ENCODE data around the gene ZNF581.
A peak's percentile ranks its signal among the peaks of the same experiment; 100 is the strongest.

The ZNF581 gene
- 1.2 to 8.2 (median 4.2) reads per million in 18 experiments for total RNA-seq

- peak; percentile 77 to 81 for DNase-seq
These were observed at the start of gene ZNF581 for GRCh38 chr19:55643003-55643886. Gene ZNF581 (plus strand): TSS chr19:55643649. CDS start chr19:55644572, 923 bp downstream.

GRCh38 chr19:55594996-55595545, 48.4 kb upstream of the ZNF581 start:
- no peak for DNase-seq

- no peak for DNase-seq
These were observed 47.1 kb upstream of the ZNF581 start for GRCh38 chr19:55596304-55596703.

- no peak for DNase-seq
These were observed 45.9 kb upstream of the ZNF581 start for GRCh38 chr19:55597501-55597921.

- DNase-seq, result no peak
These were observed 45.4 kb upstream of the ZNF581 start for GRCh38 chr19:55598034-55598433.

- peak; percentile 95 to 98 for DNase-seq
These were observed 44.6 kb upstream of the ZNF581 start for GRCh38 chr19:55598719-55599467.

- peak; percentile 97 to 99 for DNase-seq
These were observed 44.0 kb upstream of the ZNF581 start, which contains the start of gene FIZ1 for GRCh38 chr19:55599468-55599841. Gene FIZ1 (minus strand): TSS chr19:55599517. CDS start chr19:55597865, 1,652 bp downstream.

- DNase-seq, result peak; percentile 80 to 88
These were observed 43.4 kb upstream of the ZNF581 start, which contains the start of gene ZNF524 for GRCh38 chr19:55599842-55600661. Gene ZNF524 (plus strand): TSS chr19:55600288. CDS start chr19:55602113, 1,825 bp downstream.

GRCh38 chr19:55600662-55601028, 42.8 kb upstream of the ZNF581 start:
- no peak for DNase-seq

GRCh38 chr19:55601084-55601483, 42.4 kb upstream of the ZNF581 start:
- peak; percentile 44 to 62 for DNase-seq

GRCh38 chr19:55602104-55603001, 41.1 kb upstream of the ZNF581 start:
- no peak for DNase-seq

- DNase-seq, result no peak
These were observed 40.3 kb upstream of the ZNF581 start for GRCh38 chr19:55603115-55603514.

GRCh38 chr19:55603581-55604292, 39.7 kb upstream of the ZNF581 start:
- no peak for DNase-seq

- DNase-seq, result peak; percentile 98 to 99
These were observed 38.2 kb upstream of the ZNF581 start for GRCh38 chr19:55605207-55605636.

GRCh38 chr19:55605637-55606470, 37.6 kb upstream of the ZNF581 start, which contains the start of gene ZNF865:
Gene ZNF865 (plus strand): TSS chr19:55605647. CDS start chr19:55613619, 7,972 bp downstream.
- peak; percentile 68 to 73 for DNase-seq

- no peak for DNase-seq
These were observed 37.0 kb upstream of the ZNF581 start for GRCh38 chr19:55606471-55606787.

- no peak for DNase-seq
These were observed 36.6 kb upstream of the ZNF581 start for GRCh38 chr19:55606817-55607216.

GRCh38 chr19:55609326-55609725, 34.1 kb upstream of the ZNF581 start:
- no peak for DNase-seq

GRCh38 chr19:55611300-55611982, 32.0 kb upstream of the ZNF581 start:
- no peak for DNase-seq

Data from inflammatory macrophage (primary cell).